Activated T-cell treated with anti-CD3 and anti-CD28 coated beads for 48 hours (primary cell): Measurements from ENCODE around the gene PAPSS2.

Experiments used
- DNase-seq: peaks from one replicate; pipeline ENCODE4 v3.0.0-alpha.2; 2020; ENCODE audit warnings: low read depth

The PAPSS2 gene

DNA sequence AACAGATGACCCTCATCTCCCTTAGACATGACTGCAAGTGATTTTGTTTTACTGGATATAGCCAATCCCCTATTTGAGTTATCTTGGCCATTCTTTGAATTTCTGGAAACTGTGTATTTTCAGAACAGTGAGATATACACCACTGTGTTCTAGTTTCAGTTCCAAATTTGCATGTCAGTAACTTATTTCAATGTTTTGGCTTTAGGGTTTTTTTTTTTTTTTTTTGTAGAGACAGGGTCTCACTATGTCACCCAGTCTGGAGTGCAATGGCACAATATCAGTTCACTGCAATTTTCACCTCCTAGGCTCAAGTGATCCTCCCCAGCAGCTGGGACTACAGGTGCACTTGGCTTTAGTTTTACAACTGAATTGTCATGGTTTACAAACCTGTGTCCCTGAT, 91.1 kb downstream of the PAPSS2 start:
- DNase-seq: no peak

DNA sequence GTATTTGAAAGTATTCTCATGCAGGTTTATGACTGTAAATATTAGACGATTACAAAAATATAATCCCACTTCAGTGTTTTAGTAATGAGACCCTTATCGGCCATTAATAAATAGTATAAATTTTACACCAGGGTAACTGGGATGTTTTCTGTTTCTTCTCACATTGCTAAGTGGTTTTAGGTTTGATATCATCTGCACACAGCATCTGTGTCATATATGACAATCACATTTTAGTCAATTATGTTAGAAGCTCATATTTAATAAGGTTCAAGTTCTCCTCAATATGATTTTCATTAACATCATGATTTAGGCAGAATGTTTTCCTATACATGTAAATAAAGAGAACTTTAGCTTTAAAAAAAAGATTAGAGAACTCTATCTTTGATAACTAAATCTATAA, 91.6 kb downstream of the PAPSS2 start:
- no peak for DNase-seq

DNA sequence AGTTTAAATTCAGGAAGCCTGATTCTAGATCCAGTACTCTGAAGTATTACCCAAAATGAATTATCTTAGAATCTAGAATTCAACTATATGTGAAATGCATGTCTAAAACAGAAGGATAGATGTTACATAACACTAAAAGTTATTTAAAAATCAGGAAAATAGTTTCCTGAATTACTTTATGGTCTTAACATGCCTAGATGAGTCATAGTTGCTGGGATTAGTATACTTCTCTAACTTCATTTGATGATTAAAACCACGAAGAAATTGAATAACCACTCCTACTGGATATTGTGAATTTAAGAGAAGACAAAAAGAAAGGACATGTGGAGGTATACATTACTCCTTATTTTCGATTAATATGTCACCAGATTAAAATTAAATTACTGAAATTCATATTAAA, 92.9 kb downstream of the PAPSS2 start:
- no peak for DNase-seq

DNA sequence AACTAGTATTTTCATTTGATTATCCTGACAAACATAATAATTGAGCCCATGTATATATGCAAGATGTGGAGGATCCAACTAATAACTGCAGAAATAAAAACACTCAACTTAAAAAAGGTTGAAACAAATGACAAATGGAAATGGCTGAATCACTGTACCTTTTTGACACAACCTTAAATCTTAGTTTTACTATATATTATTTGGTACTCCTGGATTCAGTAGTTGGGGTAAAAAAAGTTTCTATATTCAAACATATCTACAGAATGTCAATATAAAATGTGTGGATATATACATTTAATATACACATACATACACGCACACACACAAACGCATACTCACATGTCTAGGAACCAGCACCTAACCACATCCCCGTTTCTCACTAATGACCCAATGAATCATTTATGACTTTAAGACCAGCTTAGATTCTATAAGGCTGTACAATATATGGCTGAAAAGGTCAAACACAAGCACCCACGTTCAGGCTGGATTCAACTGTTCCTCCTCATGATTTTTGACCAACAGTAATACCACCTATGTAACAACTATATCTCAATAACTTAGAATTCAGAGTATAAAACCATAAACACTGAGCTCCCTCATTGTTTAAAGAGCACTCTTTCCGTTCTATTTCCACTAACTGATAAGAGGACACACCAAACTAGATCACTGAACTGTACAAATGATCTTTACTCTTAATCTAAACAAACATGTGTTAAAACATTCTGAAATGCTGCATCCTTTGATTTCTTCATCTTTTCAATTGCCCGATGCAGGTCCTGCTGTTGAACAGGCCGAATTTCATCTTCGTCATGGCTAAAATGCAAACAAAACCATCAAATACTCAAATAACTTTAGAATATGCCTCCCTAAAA, 94.6 kb downstream of the PAPSS2 start:
- no peak for DNase-seq

DNA sequence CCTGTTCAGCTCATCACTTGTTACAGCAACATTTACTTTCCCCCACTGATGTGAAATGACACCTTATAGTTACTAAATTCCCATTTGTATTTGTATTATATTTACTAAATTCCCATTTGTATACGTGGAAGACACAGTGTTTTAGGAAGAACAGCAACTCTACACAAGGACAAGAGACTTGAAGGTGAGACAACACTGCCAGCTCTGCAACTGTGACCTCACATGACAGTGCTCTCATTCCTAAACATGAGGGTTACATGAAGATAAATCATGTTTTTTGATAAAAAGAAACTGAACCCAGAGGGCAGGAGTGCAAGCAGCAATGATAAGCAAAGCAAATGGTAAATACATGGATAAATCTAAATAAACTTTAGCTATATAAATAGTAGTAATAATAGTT, 98.0 kb downstream of the PAPSS2 start:
- no peak for DNase-seq

DNA sequence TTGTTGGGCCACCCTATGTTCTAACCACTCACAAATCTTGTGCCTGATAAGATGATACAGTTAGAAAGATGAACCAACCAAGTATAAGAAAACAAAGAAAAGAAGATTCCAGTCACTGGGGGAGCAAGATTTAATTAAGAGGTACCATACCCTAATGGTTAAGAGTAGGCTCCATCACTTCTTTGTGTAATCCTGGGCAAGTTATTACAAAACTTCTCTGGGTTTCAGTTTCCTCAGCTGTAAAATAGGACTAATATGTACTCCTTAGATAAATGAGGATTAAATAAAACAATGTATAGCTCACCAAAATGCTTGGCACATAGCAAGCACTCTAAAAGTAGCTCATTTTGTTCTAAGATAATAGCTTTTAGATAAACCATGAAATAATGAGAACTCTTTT, 99.9 kb downstream of the PAPSS2 start:
- no peak for DNase-seq

DNA sequence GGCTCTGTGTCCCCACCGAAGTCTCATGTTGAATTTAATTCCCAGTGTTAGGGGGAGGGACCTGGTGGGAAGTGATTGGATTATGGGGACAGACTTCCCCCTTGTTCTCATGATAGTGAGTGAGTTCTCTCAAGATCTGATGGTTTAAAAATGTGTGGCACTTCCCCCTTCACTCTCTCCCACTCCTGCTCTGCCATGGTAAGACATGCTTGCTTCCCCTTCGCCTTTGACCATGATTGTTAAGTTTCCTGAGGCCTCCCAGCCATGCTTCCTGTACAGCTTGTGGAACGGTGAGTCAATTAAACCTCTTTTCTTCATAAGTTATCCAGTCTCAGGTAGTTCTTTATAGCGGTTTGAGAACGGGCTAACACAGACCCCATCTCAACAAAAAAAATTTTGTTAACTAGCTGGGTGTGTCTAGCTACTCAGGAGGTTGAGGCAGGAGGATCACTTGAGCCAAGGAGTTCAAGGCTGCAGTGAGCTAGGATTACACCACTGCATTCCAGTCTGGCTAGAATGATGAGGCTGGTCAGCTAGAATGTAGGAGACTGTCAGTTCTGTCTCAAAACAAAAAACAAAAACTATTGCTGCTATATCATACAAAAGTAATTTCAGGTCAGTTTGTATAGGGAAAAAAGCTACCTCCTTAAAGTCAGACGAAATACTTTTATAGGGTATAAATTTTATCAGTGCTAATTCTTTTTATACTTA, 100.7 kb downstream of the PAPSS2 start:
- DNase-seq: no peak

DNA sequence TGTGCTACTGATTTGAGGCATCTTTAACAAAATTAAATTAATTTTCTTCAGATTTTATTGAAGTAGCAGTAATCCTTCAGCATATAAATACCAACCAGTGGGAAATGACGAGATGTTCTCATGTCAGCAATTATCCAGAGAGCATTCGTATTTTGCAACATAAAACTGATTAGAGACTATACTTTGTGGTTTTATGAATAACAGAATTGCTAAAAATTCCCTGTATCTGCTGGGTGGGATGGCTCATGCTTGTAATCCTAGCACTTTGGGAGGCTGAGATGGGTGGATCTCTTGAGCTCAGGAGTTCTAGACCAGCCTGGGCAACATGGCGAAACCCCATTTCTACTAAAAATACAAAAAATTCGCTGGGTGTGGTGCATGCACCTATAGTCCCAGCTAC, 101.5 kb downstream of the PAPSS2 start:
- no peak for DNase-seq

DNA sequence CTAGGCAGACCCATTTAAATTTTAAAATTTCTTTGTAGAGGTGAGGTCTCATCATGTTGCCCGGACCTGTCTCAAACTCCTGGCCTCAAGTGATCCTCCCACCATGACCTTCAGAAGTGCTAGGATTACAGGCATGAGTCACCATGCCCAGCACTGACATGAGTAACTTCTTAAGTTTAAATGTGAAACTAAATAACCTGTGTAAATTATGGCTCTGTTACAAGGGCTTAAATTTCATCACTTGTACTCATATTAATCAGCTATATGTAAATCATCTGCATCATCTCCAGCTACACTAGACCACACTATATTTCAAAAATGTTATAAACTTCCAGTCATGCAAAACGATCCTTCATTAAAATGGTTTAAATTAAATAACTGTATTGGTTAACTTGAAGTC, 102.2 kb downstream of the PAPSS2 start:
- peak; percentile 38 for DNase-seq

DNA sequence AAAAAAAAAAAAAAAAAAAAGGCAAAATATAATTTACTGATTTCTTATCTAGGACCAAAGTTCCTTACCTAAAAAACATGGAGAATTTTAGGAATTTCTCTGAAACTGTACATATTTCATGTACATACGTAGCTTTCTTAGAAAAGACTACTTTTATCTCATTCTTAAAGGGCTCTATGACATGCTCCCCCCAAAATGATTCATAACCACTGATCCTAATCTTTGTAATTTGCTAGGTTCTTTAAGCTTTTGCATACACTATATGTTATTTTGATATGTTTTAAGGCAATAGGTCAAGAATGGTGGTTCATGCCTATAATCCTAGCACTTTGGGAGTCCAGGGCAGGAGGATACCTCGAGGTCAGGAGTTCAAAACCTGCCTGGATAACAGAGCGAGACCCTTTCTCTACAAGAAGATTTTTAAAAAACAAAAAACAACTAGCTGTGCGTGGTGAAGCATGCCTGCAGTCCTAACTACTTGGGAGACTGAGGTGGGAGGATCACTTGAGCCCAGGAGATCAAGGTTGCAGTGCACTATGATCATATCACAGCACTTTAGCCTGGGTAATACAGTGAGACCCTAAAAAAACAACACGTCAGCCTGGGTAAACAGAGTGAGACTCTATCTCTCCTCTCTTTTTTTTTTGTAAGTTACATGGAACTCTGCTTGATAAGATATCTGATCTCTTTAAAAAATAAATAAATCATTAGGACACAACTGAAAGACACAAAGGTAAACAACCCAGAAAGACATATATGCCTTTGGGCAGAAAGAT, 103.6 kb downstream of the PAPSS2 start:
- no peak for DNase-seq

DNA sequence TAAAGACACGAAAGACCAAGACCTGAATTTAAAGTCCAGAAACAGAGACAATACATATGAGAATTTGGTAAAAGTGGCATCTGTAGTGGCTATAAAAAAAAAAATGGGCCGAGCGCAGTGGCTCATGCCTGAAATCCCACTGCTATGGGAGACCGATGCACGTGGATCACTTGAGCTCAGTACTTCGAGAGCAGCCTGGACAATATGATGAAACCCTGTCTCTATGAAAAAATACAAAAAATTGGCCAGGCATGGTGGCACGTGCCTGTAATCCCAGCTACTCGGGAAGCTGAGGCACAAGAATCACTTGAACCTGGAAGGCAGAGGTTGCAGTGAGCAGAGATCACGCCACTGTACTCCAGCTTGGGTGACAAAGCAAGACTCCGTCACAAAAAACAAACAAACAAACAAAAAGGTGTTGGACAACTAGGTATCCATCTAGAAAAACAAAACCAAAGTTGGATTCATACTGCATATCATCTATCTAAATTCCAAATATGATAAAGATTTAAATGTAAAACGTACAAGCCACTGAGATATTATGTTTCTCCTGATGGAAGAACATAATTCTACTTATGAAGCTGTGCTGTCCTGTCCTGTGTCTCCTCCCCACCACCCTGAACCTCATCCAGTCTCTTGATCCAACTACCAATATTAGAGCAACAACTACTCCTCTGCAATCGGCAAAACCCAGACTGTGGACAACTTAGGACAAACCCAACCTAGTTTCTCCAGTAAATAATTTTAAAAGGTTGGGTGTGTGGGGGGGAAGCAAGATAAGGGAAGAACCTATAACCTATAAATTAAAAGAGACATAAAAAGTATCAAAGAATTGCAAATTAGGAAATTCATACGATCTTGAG, 104.6 kb downstream of the PAPSS2 start:
- DNase-seq: no peak

DNA sequence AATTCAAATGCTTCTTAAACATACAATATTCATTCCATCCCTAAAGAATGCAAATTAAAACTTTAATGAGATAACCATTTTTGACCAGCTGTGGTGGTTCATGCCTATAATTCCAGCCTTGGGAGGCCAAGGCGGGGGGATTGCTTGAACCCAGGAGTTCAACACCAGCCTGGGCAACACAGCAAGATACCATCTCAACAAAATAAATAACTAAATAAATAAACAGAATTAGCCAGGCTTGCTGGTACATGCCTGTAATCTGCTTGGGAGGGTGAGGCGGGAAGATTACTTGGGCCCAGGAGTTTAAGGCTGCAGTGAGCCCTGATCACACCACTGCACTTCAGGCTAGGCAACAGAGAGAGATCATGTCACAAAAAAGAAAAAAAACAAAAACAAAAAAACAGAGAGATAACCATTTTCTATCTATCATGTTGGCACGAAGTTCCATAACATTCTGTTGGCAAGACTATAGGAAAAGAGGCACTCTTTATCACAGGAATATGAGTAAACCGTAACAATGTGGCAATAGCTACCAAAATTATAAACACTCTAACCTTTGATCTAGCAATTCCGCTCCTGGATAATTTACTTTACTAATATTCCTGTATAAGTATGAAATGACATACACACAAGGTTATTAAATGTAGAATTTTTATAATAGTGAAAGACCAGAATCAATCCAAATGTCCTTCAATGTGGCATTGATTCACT, 106.1 kb downstream of the PAPSS2 start:
- DNase-seq: no peak

DNA sequence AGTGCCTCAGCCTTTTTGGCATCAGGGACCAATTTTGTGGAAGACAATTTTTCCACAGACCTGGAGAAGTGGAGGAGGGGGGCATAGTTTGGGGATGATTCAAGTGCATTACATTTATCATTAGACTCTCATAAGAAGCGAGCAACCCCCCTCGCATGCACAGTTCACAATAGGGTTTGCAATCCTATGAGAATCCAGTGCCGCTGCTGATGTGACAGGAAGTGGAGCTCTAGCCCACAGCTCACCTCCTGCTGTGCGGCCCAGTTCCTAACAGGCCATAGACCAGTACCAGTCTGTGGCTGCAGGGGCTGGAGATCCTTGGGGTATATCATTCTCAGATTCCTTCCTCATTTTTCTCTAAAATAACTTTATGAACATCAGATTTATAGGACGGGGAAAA, 107.6 kb downstream of the PAPSS2 start:
- DNase-seq: no peak

DNA sequence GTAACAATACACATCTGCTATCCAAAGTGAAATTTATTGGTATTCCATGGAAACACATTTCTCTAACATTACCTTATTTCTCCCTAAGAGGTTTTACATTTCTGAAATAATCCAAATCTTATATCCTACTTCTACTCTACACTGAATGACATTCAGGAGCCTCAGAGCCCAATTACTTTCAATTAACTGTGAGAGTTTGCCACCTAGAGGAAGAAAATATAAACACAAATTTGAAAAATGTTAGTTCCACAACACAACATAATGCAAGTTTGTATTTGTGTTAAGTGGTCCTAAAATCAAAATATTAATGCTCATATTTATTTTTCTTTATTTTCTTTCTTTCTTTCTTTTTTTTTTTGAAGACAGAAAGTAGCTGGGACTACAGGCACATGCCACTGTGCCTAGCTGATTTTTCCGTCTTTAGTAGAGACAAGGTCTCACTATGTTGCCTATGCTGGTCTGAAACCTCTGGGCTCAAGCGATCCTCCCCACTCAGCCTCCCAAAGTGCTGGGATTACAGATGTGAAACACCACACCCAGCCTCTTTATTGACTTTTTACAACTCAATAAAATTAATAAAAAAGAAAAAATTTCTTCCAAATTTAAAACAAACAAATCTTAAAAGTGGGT, 112.3 kb downstream of the PAPSS2 start:
- DNase-seq: no peak

DNA sequence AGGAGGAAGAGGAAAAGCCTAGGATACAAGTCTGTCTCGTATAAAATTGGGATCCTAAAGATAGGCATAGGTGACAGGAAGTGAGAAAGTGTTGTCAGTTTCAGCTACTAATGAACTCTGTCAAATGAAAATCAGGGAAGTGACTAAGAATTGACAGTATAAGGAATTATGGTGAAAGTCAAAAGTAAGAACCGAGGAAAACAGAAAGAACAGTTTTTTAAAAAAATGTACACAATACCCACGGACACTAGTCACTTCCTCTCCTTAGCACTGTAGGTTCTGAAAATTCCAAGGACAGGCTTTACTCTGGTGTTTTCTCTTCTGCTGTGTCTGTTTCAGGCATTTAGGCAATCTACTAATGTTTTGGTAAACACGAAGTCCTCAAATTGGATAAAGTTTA, 116.1 kb downstream of the PAPSS2 start:
- no peak for DNase-seq

DNA sequence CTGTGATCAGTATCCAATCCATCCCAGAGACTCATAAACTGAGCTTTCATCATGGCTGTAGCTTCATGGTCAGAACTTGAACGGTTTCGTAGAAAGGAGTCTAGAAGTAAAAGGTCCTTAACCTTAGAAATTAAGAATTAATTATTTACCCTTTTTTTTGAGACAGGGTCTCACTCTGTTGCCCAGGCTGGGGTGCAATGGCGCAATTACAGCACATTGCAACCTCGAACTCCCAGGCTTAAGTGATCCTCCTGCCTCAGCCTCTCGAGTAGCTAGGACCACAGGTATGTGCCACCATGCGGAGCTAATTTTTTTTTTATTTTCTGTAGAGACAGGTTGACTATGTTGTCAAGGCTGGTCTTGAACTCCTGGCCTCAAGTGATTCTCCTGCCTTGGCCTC, 116.7 kb downstream of the PAPSS2 start:
- no peak for DNase-seq

DNA sequence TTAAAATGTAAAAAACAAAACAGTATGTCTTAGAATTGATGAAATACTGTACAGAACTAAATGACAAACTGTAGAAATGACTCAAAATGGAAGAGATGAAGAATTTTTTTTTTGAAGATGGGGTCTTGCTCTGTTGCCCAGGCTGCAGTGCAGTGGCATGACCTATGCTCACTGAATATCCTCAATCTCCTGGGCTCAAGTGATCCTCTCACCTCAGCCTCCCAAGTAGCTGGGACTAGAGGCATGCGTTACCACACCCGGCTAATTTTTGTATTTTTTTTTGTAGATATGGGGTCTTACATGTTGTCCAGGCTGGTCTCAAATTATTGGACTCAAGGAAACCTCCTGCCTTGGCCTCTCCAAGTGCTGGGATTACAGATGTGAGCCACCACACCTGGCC, 121.9 kb downstream of the PAPSS2 start:
- DNase-seq: no peak

DNA sequence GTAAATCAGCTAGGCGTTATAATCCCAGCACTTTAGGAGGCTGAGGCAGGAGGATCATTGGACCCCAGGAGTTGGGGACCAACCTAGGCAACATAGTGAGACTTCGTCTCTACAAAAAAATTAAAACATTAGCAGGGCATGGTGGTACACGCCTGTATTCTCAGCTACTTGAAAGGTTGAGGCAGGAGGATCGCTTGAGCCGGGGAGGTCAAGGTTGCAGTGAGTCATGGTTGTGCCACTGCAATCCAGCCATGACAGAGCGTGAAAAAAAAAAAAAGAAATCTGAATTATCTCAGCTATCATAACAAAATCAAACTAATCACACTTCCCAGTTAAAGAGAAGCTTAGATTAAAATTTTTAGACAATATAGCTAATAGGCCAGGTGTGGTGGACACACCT, 123.0 kb downstream of the PAPSS2 start:
- no peak for DNase-seq

DNA sequence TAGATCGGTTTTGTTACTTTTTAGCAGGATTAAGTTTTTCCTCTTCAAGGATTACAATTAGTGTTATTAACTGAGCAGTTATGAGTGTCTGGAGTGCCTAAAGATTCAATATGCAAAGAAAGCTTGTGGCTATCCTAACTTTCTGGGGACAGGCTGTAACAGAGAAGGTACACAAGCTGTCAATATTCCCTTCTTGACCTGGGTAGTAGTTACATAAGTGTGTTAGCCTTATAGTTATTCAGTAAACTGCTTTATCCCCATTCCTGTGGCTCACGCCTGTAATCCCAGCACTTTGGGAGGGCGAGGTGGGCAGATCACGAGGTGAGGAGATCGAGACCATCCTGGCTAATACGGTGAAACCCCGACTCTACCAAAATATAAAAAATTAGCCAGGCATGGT, 126.7 kb downstream of the PAPSS2 start:
- DNase-seq: no peak

DNA sequence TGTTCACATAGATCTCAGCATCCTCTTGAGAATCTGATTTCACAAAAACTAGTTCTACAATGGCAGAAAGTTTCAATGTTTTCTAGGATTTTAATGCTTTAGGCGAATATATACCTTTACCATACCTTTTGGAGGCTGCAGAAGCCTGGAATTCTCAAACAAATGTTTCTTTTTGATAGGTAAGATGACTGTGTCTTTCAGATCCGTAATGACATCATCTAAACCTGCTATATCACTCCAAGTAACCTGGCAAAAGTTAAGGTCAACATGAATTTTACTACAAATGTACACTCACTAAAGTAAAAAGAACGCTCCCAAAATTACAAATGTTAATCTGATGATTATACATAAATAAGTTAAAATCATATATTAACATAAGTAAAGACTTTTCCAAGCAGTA, 130.5 kb downstream of the PAPSS2 start:
- DNase-seq: no peak

DNA sequence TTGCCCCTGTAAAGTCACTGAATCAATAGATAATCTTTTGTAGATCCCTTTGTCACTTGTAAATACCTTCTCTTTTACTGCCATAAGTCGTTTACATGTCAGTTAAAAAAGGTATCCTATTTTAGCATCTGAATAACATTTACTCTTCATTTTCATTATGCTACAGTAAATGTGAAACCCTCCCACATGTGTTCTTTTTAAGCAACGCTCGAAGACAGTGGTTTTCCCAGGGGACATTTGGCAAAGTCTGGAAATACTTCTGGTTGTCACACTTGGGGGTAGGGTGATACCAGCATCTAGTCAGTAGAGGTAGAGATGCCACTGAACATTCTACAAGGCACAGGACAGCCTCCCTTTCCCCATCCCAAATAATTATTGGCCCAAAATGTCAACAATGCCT, 134.6 kb downstream of the PAPSS2 start:
- no peak for DNase-seq
